Prostate gland (tissue), 2 donors: ENCODE data around the gene UBAC1.

Source experiments
- CTCF ChIP-seq, 4 experiments: fragments of 200-600 bp in 2 of 4; fragments of 450-650 bp in 2 of 4; sonication (generic) in 2 of 4; IDR thresholded peaks; 1 replicate in 3 of 4; 2 replicates in 1 of 4; pipeline ENCODE4 v1.5.1; 2016 to 2019; ENCODE audit warnings: antibody characterized with exemption in 4 of 4, mild to moderate bottlenecking in 2 of 4, moderate library complexity in 2 of 4
- POLR2A ChIP-seq: fragments of 450-650 bp; IDR thresholded peaks from one replicate; pipeline ENCODE4 v1.6.1; 2016; ENCODE audit warnings: antibody characterized with exemption, mild to moderate bottlenecking

DNA sequence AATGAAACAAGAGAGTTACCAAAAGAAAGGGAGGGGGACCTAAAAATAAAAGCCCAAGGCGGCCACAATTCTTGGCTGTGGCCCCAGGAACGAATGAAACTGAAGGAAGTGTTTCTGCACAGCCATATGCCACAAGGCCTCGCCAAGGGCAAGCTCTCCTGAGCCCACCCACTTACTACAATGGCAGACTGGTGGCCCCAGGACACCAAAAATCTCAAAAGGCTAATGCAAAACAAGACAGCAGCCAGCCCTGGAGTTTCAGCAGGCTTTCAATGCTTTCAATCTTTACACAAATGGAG, 57.9 kb downstream of the UBAC1 start:
- no peak for TF ChIP-seq POLR2A
- no peak for TF ChIP-seq CTCF (IDR thresholded peaks at IDR 0.05)
